HG02759 (cell line): ENCODE measurements around the gene RBX1.
"Not testable (repeated sequence)": the region's sequence is repeated elsewhere in the genome, so short reads cannot be mapped to it uniquely, and the experiment has no call there.

ENCODE experiments used
- ATAC-seq: cut with Tn5 transposase; IDR thresholded peaks from one replicate; pipeline ENCODE4 v1.9.1; 2021; ENCODE audit warnings: mild to moderate bottlenecking, moderate library complexity; ENCODE audit not compliant: unreplicated experiment

RBX1 gene

DNA sequence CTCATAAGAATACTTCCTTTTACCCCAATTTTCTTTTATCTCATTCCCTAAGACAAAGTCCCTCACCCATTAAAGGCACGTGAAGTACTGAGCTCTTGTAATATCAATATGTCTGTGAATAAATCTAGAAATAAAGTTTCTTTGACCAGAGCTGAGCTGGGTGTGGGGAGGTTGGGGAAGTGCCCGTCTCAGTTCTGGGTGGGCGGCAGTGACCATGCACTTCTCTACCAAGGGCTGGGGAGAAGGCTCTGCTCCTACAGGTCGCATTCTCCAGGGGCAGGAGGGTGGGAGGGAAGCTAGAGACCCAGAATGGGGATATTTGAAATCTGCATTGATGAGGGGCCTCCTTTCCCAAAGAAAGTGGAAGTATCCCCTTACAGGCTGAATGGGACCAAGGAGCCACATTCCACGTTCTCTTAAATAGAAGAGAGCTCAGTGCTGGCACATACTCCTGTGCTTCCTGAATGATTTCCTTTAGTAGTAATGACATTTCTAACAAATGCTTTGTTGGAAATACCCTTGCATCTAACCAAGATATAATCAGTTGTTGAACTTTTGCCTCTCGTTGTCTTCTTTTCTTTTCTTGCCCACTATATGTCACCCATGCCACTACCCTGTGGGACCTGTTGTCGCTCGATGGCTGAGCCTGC lies 16.1 kb downstream of the RBX1 start:
- ATAC-seq: no peak

DNA sequence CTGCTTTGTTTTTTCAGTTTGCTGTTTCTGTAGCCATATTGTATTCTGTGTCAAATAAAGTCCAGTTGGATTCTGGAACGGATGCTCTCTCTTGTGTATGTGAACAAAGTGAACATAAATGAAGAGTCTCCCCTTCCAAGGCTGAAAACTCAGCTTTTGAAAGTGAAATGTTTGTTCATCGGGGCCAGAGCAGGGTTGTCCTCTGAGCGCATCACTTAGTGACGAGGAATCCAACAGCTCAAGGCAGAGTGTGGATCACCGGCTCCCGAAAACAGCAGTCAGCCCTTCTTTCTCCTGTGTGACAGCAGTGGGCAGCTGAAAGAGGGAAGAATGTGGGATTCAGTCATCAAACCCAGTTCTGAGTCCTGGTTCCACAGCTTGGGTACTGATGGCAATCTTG lies 21.4 kb downstream of the RBX1 start:
- ATAC-seq: no peak

DNA sequence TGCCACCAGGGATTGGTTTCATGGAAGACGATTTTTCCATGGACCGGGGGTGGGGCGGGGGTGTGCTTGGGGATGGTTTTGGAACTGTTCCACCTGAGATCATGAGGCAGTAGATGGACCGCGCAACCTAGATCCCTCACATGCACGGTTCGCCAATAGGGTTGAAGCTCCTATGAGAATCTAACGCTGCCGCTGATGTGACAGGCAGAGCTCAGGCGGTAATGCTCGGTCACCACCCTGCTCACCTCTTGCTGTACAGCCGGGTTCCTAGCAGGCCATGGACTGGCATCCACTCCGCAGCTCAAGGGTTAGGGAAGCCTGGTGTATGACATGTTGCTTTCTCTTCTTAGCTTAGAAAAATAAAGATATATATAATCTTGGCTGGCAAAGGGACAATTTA lies 22.0 kb downstream of the RBX1 start:
- no peak for ATAC-seq

DNA sequence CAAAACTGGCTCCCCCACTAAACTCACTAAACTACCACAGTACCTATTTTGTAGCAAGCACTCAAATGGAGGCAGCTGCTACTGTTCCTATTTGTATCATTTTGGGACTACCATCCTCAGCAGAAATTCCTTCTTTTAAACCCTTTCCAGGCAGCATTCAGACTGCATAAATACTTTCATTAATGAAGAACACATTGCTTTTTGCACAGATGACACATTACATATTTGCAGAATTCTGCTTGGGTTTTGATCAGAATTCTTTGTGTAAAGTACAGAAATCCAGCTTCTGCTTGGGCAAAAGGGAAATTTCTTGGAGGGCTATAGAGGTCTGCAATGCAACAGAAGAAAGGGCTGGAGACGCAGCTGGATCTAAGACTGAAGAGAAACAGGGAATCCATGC lies 24.2 kb downstream of the RBX1 start:
- no peak for ATAC-seq

DNA sequence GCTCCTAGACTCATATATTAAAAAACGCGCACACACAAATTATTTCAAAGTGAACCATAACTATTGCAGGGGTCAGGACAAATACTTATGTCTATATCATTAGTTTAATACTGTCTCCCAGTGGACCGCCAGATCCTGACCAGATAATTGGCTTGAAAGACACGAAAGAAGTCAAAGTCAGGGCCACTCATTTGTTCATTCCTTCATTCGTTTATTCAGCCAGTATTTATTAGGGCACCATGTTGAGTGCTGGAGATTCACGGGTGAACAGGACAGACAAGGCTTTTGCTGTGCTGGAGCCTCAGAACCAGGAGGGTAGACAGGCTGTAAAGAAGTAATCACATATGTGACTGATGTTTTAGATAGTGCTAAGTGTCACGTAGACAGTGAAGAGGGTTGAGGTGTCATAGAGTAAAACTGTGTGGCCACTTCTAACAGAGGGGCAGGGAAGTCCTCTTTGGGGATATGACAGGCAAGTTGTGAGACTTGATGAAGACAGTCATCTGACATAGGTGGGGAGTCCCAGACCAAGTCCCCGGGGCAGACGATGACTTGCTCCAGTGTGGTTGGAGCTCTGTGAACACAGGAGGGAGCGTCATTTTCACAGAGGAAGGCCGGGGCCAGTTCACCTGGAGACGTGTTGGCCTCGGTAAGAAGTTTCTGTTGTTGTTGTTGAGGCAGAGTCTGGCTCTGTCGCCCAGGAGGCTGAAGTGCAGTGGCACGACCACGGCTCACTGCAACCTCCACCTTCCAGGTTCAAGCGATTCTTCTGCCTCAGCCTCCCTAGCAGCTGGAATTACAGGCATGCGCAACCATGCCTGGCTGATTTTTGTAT lies 25.9 kb downstream of the RBX1 start:
- ATAC-seq: no peak

DNA sequence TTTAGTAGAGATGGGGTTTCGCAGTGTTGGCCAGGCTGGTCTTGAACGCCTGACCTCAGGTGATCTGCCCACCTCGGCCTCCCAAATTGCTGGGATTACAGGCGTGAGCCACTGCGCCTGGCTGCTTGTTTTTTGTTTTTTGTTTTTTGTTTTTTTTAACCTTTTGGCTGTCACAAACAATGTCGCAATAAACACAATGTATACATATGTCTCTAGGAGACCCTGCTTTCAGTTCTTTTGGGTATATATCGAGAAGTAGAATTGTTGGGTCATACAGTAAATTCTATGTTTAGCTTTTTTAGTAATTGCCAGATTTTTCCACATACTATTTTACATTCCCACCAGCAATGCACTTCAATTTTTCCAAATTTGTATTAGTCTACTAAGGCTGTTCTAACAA lies 28.0 kb downstream of the RBX1 start:
- no peak for ATAC-seq

DNA sequence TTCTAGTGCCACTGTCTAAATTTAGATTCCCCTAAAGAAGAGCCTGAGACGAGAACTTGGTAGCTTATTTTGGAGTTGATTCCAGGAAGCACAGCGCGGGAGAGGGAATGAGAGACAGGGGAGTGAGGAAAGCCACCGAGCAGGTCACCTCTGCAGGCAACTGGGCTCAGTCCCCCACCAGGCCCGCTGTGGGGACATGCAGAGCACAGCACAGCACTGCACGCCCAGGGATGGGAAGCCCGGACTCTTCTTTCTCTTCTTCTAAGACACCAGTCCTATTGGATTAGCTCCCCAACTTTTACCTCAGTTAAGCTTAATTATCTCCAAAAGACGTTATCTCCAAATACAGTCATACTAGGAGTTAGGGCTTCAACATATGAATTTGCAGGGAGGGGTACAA lies 28.7 kb downstream of the RBX1 start:
- no peak for ATAC-seq

DNA sequence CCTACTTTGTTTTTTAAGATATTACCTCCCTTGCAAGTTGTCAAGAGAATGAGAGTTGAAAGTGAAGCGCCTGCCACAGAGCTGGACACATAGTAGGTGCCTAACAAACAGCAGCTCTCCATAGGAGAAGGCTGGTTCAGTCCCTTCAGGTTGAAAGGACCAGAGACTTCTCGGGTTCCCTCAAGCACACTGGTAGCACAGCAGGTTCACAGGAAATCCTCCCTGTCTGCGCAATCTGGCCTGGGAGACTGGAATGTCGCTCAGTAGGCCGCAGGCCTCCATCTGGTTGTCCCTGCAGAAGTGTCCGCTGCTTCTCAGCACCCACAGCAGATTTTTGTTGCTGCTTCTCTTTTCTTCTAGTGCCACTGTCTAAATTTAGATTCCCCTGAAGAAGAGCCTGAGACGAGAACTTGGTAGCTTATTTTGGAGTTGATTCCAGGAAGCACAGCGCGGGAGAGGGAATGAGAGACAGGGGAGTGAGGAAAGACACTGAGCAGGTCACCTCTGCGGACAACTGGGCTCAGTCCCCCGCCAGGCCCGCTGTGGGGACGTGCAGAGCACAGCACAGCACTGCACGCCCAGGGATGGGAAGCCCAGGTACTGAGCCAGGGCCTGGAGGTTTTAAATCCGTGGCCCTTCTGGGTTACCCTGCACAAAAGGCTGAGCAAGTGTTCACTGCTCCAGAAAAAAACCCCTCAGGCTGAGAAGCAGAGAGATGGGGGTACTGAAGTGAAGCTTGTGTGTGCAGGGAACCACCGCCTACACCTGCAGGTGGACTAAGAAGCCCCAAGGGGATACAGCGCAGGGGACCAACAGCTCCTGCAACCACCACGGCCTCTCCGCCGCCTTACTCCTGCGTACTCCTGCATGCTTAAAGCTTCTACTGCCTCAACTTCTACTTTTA lies 31.6 kb downstream of the RBX1 start:
- no peak for ATAC-seq

DNA sequence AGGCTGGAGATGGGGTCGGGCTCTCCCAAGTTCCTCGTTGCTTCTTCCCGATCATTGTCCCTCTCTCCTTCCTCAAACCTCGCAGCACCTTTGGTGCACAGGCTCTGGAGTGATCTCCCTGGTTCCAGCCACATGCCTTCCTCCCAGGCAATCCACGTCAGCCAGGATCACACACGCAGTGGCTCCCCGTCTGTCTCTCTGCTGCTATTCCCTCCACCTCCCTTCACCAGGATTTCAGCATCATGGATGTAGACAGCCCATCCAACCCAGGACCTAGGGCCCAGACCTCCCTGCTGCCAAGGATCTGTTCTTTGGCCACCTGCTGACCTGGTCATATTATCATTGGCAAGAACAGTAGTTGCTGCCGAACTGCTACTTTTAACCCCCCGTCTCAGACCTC lies 40.1 kb downstream of the RBX1 start:
- no peak for ATAC-seq

DNA sequence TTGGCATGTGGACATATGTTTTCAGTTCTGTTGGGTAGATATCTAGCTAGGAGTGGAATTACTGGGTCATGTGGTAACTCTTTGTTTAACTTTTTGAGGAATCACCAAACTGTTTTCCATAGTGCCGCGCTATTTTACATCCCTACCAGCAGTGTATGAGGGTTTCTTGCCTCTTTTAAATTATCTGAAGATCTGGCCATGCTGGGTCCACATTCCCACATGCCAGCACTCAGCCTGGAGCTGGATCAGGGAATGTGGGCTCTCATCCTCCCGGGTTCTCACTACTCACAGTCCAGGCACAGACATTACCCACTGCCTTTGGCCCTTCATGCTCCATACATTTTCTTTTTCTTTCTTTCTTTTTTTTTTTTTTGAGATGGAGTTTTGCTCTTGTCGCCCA lies 44.6 kb downstream of the RBX1 start:
- no peak for ATAC-seq

DNA sequence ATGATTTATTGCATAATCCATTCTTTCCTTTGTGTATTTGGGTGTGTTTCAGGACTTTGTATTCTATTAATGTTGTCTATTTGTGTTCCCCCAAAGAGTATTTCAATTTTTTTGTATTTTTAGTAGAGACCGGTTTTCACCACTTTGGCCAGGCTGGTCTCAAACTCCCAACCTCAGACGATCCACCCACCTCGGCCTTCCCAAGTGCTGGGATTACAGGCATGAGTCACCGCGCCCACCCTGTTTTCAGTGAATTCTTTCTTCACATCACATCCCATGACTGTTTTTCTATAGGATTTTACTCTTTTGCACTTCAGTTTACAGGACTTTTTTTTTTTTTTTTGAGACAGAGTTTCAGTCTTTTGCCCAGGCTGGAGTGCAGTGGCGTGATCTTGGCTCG lies 46.3 kb downstream of the RBX1 start:
- ATAC-seq: no peak

DNA sequence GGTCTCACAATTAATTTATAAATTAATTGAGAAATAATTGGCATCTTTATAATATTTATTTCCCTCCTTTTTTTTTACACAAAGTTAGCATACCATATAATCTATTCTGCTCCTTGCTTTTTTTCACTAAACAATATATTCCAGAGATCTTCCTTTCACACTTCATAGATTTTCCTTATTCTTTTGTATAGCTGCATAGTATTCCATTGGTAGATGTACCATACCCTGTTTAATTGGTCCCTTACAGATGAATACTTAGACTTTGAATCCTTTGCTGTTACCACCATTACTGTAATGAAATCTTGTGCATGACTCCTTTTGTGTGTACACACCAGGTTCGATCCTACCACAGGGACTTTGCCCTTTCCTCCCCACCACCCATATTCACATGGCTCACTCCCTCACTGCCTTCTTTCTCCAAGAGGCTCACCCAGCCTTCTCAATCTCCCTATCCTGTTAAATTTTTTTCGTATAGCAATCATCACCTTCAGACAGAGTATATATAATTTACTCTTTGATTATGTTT lies 48.9 kb downstream of the RBX1 start:
- ATAC-seq: no peak

DNA sequence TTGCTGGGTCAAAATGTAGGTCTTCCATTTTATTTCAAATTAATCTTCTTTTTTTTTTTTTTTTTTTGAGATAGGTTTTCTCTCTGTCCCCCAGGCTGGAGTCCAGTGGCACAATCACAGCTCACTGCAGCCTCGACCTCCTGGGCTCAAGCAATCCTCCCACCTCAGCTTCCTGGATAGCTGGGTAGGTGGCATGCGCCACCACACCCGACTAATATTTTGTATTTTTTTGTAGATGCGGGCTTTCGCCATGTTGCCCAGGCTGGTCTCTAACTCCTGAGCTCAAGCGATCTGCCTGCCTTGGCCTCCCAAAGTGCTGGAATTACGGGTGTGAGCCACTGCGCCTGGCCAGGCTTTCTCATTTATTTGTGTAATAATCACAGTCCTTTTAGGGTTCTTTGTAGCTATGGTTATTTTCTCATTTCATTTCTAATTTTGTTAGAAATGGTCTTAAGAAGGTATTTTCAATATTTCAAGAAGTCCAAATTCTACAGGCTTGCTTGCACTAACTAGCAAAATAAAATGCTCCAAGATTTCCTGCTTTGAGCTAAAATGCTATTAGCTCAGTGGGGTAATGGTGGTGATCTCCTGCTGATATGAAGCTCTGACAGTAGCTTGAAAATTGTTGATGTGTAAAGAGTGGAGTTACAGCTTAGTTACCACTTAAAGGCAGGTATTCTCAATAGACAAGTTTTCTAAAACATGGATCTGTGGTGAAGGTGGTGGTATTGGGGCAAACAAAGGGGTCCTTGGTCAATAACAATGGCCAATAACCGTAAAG lies 50.0 kb downstream of the RBX1 start:
- ATAC-seq: no peak

DNA sequence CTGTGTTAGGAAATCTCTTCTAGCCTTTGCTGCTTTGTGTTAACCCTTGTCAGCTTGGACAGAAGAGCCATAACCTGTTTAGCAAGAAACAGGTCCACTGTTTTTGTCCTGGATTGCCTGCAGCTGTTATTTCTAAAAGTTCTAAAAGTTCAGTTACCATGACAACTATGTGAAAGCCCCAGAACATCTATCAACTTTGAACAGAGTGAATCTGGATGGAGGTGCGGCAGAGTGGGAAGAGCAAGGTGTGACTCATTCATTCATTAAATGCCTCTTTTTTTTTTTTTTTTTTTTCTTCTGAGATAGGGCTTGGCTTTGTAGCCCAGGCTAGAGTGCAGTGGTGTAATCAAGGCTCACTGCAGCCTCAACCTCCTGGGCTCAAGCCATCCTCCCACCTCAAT lies 50.5 kb downstream of the RBX1 start:
- ATAC-seq: no peak

DNA sequence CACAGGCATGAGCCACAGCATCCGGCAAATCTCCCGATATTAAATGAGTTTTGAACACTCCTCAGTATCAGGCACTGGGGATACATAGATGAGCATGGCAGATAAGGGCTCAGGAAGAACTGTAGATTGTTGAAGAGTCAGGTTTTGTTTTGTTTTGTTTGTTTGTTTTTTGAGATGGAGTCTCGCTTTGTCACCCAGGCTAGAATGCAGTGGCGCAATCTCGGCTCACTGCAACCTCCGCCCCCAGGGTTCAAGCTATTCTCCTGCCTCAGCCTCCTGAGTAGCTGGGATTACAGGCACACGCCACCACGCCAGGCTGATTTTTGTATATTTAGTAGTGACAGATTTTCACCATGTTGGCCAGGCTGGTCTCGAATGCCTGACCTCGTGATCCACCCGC lies 51.2 kb downstream of the RBX1 start:
- ATAC-seq: not testable (repeated sequence)

DNA sequence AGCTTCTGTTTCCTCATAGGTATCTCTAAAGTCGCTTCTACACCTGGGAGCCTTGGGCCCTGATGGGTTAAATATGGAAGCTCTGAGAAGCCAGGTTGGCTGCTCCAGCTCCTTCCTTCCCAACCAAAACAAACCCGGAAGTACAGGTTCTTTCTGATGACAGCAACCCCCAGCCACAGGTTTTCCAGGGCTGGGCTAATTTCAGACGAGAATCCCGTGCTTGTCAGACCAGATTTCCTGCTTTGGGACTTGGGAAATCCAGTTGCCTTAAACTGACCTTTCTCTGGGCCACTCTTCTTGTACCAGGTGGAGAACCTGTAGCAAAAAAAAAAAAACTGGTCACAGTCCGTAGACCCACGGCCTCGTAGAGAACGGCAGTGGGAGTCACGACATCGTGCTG lies 51.9 kb downstream of the RBX1 start:
- ATAC-seq: no peak

DNA sequence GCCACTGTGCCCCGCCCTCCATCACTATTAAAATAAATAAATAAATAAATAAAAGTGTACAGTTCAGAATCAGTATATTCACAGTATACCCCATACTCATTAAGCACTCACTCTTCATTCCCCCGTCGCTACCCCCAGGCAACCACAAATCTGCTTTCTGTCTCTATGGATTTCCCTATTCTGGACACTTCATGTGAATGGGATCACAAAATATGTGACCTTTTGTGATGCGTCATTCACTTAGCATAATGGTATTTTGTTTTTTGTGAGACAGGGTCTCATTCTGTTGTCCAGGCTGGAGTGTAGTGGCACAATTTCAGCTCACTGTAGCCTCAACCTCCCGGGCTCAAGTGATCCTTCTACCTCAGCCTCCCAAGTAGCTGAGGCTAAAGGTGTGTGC lies 52.8 kb downstream of the RBX1 start:
- ATAC-seq: no peak

DNA sequence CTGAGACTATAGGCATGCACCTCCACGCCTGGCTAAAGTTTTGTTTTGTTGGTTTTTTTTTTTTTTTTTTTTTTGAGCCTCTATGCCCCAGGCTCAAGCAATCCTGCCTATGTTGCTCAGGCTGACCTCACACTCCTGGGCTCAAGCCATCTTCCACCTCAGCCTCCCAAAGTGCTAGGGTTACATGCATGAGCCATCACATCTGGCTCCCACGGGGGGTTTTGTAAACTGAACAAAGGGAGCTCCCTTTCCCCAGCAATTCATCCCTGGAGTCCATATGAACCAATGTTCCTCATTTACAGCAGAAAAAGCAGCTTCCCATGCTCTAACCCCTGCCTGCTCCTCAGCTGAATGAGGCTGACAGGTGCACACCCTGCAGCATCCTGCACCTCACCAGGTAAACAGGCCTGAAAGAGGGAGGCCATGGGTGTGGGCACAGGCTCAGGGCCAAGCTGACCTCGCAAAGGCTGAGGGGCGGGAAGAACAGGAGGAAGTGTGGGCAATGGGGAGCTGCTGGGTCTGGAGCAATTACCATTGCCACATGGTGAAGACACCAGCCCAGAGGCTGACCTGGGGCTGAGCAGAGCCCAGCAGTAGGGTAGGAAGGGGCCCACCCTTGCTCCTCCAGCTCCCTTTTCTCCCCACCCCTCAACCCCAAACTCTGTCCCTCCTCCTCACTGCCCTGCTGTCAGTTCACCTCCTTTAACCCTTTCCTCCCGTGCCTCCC lies 58.2 kb downstream of the RBX1 start:
- no peak for ATAC-seq

DNA sequence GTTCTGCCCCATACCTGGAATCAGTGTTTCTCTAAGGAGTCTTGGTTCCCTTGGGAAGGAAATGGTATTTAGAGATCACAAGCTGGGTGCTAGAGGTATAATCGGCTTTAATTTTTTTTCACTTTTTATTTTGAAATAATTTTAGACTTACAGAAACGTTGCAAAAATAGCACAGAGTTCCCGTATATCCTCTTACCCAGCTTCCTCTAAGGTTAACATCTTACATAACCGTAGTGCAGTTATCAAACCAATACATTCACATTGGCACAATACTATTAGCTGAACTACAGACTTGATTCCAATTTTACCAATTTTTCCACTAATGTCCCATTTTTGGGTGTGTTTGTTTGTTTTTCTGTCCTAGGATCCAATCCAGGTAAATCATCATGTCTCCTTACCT lies 63.8 kb downstream of the RBX1 start:
- ATAC-seq: no peak

DNA sequence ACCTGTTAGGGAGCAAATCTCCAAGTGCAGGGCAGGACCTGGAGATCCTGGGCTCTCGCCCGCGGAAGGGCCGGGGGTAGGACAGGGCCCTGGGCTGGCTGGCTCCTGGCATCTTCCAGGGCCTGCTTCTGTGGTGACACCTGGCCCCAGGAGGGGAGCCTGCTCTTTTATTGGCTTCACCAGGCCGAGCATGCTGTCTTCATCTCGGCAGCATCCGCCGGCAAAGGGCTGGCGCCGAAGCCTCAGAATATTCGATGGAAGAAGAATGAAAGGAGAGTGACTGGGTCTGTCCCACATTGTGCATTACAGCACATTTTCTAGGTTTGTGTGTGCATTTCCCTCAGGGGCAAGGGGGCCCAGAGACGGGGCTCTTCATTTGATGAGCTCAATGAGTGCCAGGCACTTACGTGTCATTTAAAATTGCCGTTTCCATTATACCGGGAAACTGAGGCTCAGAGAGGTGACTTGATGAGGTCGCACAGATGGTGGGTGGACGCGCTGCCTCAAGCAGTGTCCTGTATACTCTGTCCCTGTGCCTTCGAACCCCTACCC lies 70.0 kb downstream of the RBX1 start:
- no peak for ATAC-seq
